ENCODE measurements around the gene SSNA1.

Gene SSNA1

DNA sequence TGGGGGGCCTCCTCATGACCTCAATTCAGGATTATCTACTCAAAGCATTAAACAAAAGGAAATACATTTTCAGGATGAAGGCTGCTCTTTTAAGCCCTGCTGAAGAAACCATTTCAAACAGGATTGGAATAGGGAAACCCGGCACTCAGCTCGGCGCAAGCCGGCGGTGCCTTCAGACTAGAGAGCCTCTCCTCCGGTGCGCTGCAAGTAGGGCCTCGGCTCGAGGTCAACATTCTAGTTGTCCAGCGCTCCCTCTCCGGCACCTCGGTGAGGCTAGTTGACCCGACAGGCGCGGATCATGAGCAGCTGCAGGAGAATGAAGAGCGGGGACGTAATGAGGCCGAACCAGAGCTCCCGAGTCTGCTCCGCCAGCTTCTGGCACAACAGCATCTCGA lies 16.3 kb downstream of the SSNA1 start:
- DNase-seq: no peak

DNA sequence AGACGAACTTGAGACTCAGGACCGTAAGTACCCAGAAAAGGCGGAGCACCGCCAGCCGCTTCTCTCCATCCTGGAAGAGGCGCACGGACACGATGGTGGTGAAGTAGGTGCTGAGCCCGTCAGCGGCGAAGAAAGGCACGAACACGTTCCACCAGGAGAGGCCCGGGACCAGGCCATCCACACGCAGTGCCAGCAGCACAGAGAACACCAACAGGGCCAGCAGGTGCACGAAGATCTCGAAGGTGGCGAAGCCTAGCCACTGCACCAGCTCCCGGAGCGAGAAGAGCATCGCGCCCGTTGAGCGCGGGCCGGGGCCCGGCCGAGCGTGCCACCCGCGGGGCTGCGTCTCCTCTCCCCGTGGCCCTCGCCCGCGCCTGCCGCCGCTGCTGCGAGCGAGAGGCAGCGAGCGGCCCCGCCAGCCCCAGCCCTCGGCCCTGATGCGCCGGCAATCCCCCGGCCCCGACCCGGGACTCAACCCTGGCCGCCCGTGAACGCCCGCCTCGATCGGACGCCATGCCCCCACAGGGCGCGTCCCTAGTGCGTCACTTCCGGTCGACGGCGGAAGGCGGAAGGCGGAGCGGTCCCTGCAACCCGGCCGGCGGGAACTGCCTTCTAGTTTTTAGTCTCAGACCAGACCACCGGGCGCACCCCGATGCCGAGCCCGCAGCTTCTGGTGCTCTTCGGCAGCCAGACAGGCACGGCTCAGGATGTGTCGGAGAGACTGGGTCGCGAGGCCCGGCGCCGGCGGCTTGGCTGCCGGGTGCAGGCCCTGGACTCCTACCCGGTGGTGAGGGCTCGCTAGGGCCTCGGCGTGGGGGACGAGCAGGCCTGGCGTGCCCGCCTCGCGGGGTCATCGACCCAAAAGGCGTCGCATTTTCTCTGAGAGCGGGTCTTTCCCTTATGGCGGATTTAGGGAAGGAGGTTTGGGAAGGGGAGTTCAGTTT lies 16.9 kb downstream of the SSNA1 start, which contains the start of the genes NDOR1 and TMEM203:
Gene NDOR1 (plus strand): TSS at position 575 of the 944 bp plus-strand sequence. CDS start 78 bp downstream, at position 653.
Gene TMEM203 (minus strand): TSS at position 523 of the 944 bp plus-strand sequence. CDS start 234 bp downstream, at position 289.
- peak; percentile 51 for DNase-seq

DNA sequence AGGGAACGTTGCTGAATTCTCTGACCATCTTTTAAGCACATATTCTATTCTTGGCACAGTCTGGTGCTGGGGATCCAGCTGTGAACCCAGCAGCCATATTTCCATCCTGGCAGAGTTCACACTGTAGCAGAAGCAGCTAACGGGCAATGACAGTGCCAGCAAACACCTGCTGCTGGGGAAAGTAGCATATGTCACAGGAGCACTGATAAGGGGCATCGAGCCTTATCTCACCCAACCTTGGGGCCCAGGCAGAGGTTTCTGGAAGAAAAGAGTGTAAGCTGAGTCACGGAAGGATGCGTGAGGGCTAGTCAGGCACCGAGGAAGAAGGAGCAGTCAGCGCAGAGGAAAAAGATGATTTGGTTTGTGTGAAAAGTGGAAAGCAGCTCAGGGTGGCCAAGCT lies 18.1 kb downstream of the SSNA1 start:
- no peak for DNase-seq

DNA sequence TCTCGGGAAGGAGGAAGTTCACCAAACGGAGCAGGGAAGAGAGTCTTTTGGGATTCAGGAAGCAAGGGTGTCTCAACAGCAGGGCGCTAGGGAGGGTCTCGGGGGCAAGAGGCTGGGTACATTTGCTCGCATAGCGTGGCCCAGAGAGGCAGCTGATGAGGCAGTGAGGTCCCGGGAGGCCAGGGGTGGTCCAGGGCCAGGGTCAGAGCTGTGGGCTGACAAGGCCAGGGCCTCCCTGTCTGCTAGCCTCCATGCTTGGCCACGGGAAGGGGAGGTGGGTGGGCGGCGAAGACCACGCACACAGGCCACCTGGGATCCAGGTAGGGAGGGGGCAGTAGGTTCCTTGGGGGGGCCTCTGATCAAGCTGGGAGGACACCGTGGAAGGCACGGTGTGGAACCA lies 23.1 kb downstream of the SSNA1 start:
- DNase-seq: no peak

DNA sequence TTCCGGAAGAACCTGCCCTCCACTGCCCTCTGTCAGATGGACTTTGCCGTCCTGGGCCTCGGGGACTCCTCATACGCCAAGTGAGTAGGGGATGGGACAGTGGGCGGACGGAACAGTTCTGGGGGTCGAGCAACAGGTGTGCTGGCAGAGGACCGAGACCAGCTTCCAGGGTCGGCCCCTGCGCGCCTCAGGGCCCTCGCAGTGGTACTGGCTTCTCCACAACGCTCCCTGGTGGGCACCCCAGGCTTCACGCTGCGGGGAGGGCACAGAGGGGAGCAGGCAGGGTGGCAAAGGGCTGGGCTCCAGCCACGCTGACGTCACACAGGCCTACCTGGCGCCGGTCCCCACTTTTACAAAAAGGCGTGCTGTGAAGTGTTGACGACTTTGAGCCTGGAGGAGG lies 24.0 kb downstream of the SSNA1 start:
- no peak for DNase-seq

DNA sequence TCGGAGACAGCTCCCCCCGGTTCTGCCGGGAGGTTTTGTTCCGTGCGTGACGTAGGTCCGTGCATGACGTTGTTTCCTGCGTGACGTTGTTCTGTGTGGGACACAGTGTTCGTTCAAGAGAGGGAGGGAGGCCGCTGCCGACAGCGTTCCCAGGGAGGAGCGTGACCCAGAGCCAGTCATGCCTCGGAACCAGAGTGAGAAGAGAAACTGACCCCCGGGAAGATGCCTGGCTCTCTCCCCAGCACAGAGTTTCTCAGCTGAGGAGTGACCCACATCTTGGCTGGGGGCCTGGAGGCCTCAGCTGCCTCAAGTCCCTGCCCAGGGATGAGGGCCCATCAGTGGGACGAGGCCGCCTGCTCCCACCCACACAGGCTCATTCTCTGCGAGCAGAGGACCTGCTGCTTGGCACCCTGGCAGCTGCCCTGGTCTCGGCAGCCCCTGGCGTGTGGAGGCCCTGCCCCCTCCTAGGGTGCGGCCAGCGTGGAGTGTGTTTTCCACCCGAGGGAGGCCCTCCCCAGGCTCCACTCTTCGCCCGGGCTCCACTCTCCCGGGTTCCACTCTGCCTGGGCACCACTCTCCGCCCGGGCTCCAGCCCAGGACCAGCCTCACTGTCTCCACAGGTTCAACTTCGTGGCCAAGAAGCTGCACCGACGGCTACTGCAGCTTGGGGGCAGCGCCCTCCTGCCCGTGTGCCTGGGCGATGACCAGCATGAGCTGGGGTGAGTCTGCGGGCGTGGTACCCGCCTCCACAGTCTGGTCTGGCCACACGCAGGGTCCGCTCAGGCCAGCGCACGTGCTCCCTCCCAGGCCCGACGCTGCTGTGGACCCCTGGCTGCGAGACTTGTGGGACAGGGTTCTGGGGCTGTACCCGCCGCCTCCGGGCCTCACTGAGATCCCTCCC lies 24.9 kb downstream of the SSNA1 start:
- no peak for DNase-seq

DNA sequence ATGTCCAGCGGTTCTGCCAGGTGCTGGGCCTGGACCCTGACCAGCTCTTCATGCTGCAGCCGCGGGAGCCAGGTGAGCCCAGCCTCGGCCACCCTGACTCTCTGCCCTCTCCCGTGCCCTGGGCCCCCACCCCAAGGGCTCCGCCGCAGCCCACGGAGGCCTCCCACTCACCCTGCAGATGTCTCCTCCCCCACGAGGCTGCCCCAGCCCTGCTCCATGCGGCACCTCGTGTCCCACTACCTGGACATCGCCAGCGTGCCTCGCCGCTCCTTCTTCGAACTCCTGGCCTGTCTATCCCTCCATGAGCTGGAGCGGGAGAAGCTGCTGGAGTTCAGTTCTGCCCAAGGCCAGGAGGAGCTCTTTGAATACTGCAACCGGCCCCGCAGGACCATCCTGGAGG lies 26.1 kb downstream of the SSNA1 start:
- DNase-seq: no peak

DNA sequence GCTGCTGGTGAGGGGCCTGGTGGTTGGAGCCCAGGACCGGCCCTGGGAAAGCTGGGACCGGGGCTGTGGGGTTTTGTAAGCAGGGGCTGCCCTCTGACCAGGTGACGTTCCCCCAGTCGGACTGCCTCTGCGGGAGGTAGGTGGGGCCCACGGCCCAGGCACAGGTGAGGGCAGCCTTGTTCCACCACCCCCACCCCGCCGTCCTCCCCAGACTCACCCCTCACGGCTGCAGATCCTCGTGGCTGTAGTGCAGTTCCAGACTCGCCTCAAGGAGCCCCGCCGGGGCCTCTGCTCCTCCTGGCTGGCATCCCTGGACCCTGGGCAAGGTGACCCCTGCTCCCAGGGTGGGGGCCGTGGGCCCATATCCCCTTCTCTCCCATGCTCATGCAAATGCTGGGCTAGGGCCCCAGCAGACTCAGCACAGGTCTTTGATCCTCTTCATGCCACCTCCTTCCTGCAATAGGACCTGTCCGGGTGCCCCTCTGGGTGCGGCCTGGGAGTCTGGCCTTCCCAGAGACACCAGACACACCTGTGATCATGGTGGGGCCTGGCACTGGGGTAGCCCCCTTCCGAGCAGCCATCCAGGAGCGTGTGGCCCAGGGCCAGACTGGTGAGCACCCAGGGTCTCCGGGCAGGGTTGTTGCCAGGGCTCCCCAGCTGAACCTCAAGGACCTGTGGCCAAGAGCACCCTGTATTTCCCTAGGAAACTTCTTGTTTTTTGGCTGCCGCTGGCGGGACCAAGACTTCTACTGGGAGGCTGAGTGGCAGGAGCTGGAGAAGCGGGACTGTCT lies 26.9 kb downstream of the SSNA1 start:
- DNase-seq: no peak

DNA sequence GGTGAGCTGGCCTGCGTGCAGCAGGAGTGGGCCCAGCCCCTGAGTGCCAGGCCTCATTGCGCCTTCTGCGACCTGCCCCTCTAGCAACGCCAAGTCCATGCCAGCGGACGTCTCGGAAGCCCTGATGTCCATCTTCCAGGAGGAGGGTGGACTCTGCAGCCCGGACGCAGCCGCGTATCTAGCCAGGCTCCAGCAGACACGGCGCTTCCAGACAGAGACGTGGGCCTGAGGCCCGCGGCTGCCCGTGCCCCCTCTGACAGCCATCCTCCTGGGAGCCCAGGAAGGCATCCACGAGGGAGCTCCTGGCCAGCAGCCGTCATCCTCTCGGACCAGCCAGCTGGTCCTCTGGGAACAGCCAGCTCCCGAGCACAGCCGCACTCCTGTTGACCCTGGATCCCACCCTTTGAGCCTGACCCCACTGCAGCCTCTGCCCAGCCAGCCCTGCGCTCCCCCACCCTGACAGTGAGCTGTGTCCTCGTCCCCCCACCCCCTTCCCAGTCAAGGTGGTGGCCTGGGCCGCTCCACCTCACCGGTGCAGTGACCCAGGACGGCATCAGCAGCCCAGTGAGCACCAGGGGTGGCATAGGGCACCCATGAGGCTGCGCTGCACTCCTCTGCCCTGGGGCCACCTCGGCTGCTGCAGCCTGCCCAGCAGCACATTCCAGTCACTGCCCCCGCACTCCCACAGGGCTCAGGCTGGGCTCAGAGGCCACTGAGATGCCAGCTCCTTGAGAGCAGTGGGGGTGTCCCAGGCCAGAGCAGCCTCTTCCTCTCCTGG lies 27.9 kb downstream of the SSNA1 start:
- no peak for DNase-seq

DNA sequence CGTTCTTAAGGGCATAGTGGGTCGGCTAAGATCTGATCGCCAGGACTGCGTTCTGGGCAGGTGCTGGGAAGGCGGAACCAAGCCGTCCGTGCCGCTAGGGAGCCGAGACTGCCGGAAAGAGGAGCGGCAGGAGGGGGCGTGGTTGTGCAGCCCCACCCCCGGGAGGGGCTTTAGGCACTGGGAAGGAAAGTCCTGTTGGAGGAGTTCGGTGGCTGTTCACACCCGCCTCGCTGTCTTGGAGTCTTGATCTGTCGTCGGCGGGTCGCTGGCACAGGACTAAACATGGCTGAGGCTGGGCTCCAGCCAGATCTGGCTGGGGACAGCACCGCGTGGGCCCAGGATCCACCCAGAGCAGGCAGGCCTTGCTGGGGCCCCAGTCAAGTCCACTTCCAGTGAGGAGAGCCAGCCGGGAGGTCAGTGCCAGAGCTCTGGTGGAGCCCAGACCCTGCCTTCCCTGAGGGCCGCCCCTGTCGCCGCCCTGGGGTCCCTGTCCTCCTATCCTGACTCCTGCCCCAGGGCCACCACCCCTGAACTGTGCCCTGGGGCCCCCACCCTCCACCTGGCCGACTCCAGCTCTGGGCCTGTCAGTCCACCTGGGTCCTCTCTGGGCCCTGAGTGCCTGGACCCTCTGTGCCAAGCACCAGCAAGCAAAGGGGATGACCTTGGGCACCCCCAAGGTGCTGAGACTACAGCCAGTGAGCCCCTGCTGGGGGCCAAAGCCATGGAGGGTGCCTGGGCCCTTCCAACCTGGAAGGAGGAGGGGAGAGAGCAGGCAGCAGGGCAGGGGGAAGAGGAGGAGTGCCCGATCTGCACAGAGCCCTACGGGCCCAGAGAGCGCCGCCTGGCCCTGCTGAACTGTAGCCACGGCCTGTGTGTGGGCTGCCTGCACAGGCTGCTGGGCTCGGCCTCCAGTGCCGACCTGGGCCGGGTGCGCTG lies 29.1 kb downstream of the SSNA1 start:
- DNase-seq: no peak

DNA sequence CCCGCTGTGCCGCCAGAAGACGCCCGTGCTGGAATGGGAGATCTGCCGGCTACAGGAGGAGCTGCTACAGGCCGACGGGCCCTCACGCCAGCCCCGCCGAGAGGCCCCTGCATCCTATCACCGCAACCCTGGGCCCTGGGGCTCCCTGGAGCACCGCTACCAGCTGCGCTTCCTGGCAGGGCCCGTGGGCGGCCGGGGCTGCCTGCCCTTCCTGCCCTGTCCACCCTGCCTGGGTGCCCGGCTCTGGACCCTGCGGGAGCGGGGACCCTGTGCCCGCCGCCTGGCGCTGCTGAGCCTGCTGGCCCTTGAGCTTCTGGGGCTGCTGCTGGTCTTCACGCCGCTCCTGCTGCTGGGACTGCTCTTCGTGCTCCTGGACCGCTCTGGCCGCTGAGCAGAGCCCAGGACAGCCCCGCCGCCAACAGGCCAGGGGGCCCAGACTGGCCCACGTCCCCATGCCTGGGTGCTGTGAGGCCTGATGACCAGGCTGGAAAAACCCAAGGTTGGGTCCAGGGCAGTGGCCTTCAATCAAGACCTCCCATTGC lies 29.8 kb downstream of the SSNA1 start:
- DNase-seq: no peak

DNA sequence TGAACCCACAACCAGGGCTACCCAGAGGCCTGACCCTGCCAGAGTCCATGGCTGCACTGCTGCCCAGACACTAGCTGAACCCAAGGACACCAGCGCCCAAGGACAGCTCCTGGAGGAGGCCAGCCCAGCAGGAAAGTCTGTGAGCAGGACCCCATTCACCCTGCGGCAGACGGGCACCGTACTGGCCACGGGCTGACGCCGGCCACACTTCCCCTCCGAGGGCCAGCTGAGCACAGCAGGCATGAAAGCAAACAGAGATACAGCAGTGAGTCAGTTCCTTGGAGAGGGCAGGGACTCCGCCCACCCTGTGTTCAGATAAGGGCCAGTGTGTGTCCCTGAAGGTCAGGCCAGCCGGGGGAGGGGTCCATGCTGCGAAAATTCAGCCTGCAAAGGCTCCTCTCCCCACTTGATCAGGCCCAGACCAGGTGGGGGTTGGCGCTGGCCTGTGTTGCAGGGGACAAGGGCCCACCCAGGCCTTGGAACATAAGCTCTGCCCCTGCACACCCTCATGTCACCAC lies 30.3 kb downstream of the SSNA1 start:
- DNase-seq: no peak

DNA sequence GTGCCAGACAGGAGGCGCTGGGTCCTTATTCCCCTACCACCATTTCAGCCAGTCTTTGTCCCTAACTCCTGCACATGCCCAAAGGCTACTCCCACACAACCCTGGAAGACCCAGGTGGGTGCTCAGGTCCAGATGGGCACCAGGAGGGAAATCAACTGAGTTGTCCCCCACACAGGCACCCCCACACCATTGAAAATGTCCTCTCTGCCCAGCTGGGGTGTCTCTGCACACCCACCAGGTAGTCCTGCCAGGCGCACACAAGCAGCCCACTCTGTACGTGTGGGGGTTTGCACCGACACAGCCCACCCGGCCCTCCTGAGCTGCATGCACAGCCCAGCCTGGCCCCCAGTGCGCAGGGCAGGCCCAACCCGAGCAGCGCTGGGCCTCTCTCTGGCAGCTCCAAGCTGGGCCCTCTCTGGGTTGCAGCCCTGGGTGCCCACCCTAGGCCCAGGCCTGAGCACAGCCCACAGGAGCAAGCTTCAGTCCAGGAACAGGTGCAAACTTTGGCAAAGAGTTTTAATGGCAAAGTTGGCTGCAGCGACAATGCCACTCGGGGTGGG lies 31.4 kb downstream of the SSNA1 start:
- no peak for DNase-seq

DNA sequence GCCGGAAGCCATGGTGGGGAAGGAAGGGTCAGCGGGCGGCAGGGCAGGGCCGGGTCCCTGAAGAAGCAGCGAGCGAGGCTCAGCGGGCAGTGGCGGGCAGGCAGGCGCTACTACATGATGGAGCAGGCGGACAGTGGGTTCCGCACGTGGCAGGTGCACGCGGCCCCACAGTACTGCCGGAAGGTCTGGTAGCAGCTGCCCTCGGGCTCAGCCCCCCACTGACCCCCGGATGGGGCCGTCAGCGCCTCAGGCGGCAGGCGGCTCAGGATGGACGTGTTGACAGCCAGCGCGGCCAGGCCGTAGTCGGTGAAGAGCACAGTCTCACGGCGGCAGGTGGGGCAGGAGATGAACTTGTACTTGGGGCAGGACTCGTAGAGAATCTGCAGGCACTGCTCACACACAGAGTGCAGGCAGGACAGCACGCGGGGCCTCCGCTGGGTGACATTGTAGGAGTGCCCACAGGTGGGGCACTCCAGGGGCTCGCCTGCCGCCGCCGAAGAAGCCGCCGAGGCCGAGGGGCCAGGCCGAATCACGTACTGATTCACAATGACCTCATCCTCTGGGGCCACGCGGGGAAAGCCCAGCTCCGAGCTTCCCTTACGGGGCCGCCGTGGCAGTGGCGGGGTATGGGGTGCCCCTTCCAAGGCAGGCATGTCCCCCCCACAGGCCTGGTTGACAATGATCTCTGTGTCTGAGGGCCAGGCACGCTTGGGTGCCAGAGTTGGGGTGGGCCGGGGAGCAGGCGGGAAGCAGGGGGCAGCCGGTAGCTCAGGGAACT lies 32.0 kb downstream of the SSNA1 start:
- DNase-seq: no peak

DNA sequence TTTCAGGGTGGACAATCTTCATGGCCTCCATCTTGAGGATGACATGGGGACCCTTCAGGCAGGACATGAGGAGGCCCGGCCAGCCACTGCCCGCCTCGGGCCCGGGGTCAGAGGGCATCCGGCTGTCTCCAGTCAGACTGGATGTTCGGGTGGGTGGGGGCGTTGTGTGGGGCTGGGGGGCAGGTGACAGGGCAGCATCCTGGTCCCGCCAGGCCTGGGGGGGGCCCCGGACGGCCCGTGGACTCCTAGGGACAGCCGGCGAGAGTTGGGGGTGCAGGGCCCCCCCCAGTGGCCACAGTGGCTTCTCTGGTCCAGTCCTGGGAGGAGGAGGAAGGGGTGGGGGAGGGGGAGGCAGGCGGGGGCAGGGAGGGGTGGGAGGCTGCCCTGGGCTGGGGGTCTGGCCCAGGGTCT lies 32.6 kb downstream of the SSNA1 start:
- no peak for DNase-seq

DNA sequence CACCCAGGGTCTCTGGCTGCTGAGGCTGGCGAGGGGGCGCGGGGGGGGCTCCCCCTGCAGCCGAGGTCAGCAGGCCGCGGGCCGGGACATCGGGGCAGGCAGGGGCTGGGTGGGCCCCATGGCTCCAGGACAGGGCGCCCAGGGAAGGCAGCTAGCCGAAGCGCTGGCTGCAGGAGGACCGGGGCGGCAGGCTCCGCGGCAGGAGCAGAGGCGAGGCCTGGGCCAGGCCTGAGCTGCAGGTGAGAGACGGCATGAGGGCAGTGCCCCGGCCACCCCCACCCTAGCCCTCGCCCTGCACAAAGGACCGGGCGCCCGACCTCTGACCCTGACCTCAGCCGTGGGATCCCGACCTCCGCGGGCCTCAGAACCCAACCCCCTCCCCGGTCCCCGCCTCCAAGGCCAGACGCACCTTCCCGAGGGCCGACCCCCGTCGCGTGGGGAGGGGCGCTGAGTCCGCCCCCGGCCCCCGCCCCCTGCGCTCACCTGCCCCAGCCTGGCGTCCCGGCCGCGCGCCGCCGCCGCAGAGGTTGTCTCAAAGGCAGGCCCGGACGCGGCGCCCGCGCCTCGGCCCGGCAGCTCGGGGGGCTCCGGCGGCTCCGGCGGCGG lies 33.1 kb downstream of the SSNA1 start:
- no peak for DNase-seq

DNA sequence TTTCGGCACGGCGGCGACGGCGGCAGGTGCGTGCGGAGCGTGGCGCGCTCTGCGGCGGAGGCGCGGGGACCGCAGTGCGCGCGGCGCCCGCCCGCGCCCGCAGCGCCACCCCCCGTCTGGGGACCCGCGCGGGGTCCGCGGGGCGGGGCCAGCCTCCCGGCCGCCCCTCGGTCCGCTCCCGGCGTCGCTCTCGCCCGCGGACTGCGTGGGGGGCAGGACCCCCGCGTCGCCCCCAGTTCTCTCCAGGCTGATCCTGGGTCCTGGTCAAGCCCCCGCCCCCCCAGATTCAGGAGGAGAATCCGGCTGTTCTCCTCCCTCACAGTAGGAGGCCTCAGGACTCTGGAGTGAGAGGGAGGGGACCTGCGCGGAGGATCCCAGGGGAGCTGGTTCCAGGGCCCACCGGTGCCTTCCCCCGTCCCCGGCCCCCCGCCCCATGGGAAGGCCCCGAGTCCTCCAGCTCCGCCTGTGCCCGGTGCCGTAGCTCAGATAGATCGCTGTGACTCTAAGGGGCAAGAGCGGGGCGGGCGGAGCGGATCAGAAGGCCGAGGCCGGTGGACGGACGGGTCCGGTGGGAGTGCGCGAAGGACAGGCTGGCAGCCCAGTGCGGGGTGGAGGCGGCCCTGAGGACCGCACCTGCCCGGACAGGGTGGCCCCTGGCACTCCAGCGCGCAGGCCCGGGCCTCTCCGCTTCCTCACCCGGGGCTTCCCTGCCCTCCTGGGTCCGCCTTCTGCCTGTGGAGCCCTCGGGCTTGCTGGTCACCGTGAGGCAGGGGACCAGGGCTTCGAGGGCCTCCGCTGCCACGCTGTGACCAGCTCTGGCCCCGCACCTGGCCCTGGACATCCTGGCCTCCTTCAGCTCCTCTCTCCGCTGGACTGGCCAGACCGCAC lies 34.0 kb downstream of the SSNA1 start, which contains the start of gene RNF208:
Gene RNF208 (minus strand): TSS at position 51 of the 888 bp plus-strand sequence. CDS start 1,028 bp downstream, outside the sequence.
- no peak for DNase-seq
